A549 treated with CORT108297 at 1 μM for 4 hours (cell line): ENCODE measurements around the gene IZUMO2. TPM values are rescaled to one million over a fixed set of nuclear protein-coding genes. Genes with fewer than 3 reads are reported as not detected.

Experiments used
- total RNA-seq: library from RNA; stranded (reverse); fragments of 200-300 nt; extraction: Qiagen RNA extraction; gene quantifications from 5 replicates; pipeline ENCODE4 v1.2.3, GENCODE V29; 2022

The IZUMO2 gene
- not detected in 5 replicates for total RNA-seq

DNA sequence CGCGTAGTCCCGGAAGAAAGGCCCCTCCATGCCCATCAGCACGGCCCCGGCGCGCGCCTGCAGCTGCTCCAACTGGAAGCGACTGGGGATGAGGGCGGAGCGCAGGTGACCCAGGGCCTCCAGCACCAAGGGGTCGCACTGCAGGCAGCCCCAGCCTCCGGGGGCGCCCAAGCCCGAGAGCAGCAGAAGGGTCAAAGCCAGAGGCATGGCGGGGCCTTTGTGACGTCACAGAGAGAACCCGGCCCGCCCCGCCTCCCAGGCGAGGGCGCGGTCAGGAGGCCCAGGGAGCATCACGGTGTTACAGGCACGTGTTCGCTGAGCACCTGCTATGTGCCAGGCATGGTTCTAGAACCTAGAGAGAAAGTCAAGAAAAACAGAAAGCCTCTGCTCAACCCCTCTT, at the start of gene IZUMO2:
Gene IZUMO2 (minus strand): TSS at position 294 of the 400 bp plus-strand sequence. CDS start 87 bp downstream, at position 207.

GRCh38 chr19:50203281-50204080, 40.4 kb upstream of the IZUMO2 start, which contains the start of gene MYH14:
Gene MYH14, plus strand, starts transcription at chr19:50203622. Its CDS starts 6,744 bp downstream, at chr19:50210366.

Other genes starting within 250 kb of the IZUMO2 start
- gene ATF5, start 234.1 kb downstream of the IZUMO2 start, total RNA-seq = 47.9 to 57.1 TPM (median 54.0 TPM) in 5 replicates
- 74.2 to 98.4 TPM (median 95.7 TPM) in 5 replicates for gene NUP62, start 233.8 kb downstream of the IZUMO2 start, total RNA-seq
- not detected in 5 replicates for gene SIGLEC11, start 202.1 kb downstream of the IZUMO2 start, total RNA-seq
- gene VRK3, start 137.9 kb downstream of the IZUMO2 start, total RNA-seq = 39.7 to 45.9 TPM (median 41.5 TPM) in 5 replicates
- 6.8 to 11.0 TPM (median 10.0 TPM) in 5 replicates for gene ZNF473, start 137.3 kb downstream of the IZUMO2 start, total RNA-seq
- gene MYH14, start 40.3 kb upstream of the IZUMO2 start, total RNA-seq = 4.4 to 6.8 TPM (median 5.8 TPM) in 5 replicates
- 0.87 to 1.6 TPM (median 1.4 TPM) in 5 replicates for gene KCNC3, start 166.1 kb upstream of the IZUMO2 start, total RNA-seq
- gene NAPSA, start 202.4 kb upstream of the IZUMO2 start, total RNA-seq = 1.2 to 1.6 TPM (median 1.3 TPM) in 5 replicates
- 62.4 to 88.3 TPM (median 85.4 TPM) in 5 replicates for gene NR1H2, start 213.2 kb upstream of the IZUMO2 start, total RNA-seq
- gene POLD1, start 221.1 kb upstream of the IZUMO2 start, total RNA-seq = 42.6 to 93.8 TPM (median 81.2 TPM) in 5 replicates